Keratinocyte (primary cell): ENCODE measurements around the gene DTWD2.

ENCODE experiments used
- CTCF ChIP-seq, 3 experiments: IDR thresholded peaks in 1 of 3; conservative IDR thresholded peaks in 1 of 3; optimal IDR thresholded peaks in 1 of 3; 2 replicates in 2 of 3; 3 replicates in 1 of 3; pipeline versions ENCODE3 to v1.5.1; 2011; ENCODE audit warnings: low read length in 3 of 3, mild to moderate bottlenecking in 3 of 3, moderate library complexity in 2 of 3, control low read depth in 1 of 3, inconsistent platforms in 1 of 3; ENCODE audit not compliant: insufficient read depth in 2 of 3; ENCODE audit errors: extremely low read depth in 1 of 3
- EZH2 ChIP-seq: IDR thresholded peaks from one replicate; pipeline ENCODE4 v1.6.1; 2012; ENCODE audit warnings: inconsistent platforms, mild to moderate bottlenecking, low read length, moderate library complexity

- TF ChIP-seq CTCF (optimal IDR thresholded peaks at IDR 0.05 in 1 of 3, IDR thresholded peaks at IDR 0.05 in 1 of 3, conservative IDR thresholded peaks at IDR 0.05 in 1 of 3; ENCODE audit: extremely low read depth in 1 of 3, insufficient read depth in 2 of 3, low read length in 3 of 3) (no peak), EZH2 (no peak)
These were observed 43.6 kb upstream of the DTWD2 start for GRCh38 chr5:119031905-119032304.
